ENCODE measurements around the gene FBN1. TPM values are rescaled to one million over a fixed set of nuclear protein-coding genes. Genes with fewer than 3 reads are reported as not detected.

FBN1 gene
- total RNA-seq, 1 donor from 2014 or later: 1,183 TPM

DNA sequence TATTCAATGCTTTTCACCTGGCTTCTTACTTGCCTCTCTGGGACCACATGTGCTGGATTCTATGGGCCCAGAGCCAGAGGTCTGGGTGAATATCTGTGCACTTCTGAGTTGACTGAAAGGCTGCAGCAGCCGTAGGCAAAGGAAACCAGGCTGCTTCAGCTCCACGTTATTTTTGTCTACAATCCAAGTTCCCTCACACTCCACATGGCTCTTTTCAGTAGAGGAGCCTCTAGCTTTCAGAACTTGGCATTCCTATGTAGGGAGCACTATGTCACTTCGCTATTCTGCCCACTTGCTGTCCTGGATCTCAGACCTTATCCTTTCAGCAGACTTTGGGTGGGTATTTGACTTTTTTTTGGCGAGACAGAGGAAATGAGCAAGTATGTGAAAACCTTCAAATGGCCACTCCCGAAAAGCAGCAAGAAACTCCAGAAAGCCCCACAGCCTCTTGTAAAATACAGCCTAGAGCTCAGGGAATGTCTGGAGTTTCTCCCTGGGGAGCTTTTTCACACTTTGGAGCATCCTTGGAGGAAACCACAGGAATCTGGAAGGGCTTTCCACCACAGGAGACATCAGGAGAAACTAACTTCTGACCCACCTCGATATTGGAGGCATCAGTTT, 233.4 kb downstream of the FBN1 start:
- no peak for DNase-seq (ENCODE audit: low spot score)
- peak overlapping the region; percentile 96 for H3K27ac Mint-ChIP-seq (ENCODE audit: unreplicated experiment)
- TF ChIP-seq, protein P1, sequence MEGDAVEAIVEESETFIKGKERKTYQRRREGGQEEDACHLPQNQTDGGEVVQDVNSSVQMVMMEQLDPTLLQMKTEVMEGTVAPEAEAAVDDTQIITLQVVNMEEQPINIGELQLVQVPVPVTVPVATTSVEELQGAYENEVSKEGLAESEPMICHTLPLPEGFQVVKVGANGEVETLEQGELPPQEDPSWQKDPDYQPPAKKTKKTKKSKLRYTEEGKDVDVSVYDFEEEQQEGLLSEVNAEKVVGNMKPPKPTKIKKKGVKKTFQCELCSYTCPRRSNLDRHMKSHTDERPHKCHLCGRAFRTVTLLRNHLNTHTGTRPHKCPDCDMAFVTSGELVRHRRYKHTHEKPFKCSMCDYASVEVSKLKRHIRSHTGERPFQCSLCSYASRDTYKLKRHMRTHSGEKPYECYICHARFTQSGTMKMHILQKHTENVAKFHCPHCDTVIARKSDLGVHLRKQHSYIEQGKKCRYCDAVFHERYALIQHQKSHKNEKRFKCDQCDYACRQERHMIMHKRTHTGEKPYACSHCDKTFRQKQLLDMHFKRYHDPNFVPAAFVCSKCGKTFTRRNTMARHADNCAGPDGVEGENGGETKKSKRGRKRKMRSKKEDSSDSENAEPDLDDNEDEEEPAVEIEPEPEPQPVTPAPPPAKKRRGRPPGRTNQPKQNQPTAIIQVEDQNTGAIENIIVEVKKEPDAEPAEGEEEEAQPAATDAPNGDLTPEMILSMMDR (IDR thresholded peaks at IDR 0.05): peak; percentile 11
- H3K4me1 Mint-ChIP-seq (ENCODE audit: low read depth): peaks cover 85% of the 10 kb centered on the region
- H3K4me3 Mint-ChIP-seq (ENCODE audit: unreplicated experiment): peak overlapping the region; percentile 61
- no peaks in the 10 kb centered on the region for H3K27me3 Mint-ChIP-seq (ENCODE audit: low read depth)
- no peaks in the 10 kb centered on the region for H3K9me3 Mint-ChIP-seq (ENCODE audit: low read depth)
- peaks cover 49% of the 10 kb centered on the region for H3K36me3 Mint-ChIP-seq (ENCODE audit: low read depth)

DNA sequence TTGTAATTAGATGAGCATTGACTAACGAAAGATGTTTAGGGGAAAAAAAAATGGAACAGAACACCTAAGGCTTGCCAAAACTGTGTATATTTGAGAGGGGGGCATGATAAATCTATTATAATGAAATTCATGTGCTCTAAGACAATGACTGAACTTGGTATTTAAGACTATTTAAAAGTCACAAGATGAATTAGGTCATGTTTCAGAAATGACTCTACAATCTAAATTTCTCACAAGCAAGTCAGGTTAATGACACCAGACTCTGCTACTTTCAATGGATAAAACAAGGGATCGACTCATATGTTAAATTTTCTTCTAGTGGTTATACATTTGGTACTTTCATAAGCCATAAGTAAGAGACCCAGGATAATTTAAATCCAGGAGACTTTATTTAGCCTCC, 235.9 kb downstream of the FBN1 start:
- H3K4me3 Mint-ChIP-seq (ENCODE audit: unreplicated experiment): no peak overlapping the region
- peaks cover 82% of the 10 kb centered on the region for H3K4me1 Mint-ChIP-seq (ENCODE audit: low read depth)
- no peak for DNase-seq (ENCODE audit: low spot score)
- H3K27ac Mint-ChIP-seq (ENCODE audit: unreplicated experiment): peak overlapping the region; percentile 70
- no peaks in the 10 kb centered on the region for H3K27me3 Mint-ChIP-seq (ENCODE audit: low read depth)
- peaks cover 47% of the 10 kb centered on the region for H3K36me3 Mint-ChIP-seq (ENCODE audit: low read depth)
- no peaks in the 10 kb centered on the region for H3K9me3 Mint-ChIP-seq (ENCODE audit: low read depth)
- TF ChIP-seq, protein P1 (IDR thresholded peaks at IDR 0.05): no peak

DNA sequence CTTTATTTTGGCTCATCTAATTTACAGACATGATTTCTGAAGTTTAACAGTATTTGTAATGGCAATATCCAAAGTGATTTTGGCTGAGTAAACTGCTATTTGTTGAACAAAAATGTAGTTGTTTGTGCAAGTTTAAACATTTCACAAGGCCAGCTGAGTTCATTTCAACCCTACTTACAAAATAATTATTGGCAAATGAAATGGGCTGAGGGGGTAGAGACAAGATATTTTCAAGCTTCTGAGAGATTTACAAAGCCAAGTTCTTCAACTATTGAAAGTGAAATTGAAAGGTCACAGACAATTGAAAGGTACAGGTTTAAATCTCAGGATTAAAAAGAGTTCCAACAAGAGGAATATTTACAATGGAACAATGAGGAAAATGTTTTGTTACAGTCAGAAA, 237.2 kb downstream of the FBN1 start:
- Mint-ChIP-seq H3K4me3 (ENCODE audit: unreplicated experiment) (no peak overlapping the region), H3K27me3 (ENCODE audit: low read depth) (no peaks in the 10 kb centered on the region), H3K4me1 (ENCODE audit: low read depth) (peaks cover 69% of the 10 kb centered on the region), H3K9me3 (ENCODE audit: low read depth) (no peaks in the 10 kb centered on the region), H3K27ac (ENCODE audit: unreplicated experiment) (peak overlapping the region; percentile 17), H3K36me3 (ENCODE audit: low read depth) (peaks cover 46% of the 10 kb centered on the region)
- no peak for DNase-seq (ENCODE audit: low spot score)
- TF ChIP-seq, protein P1 (IDR thresholded peaks at IDR 0.05): no peak

GRCh38 chr15:48407646-48408045, 237.9 kb downstream of the FBN1 start:
- no peak for DNase-seq (ENCODE audit: low spot score)
- peak overlapping the region; percentile 74 for H3K27ac Mint-ChIP-seq (ENCODE audit: unreplicated experiment)
- H3K36me3 Mint-ChIP-seq (ENCODE audit: low read depth): peaks cover 44% of the 10 kb centered on the region
- TF ChIP-seq, protein P1 (IDR thresholded peaks at IDR 0.05): no peak
- no peaks in the 10 kb centered on the region for H3K27me3 Mint-ChIP-seq (ENCODE audit: low read depth)
- peaks cover 68% of the 10 kb centered on the region for H3K4me1 Mint-ChIP-seq (ENCODE audit: low read depth)
- no peaks in the 10 kb centered on the region for H3K9me3 Mint-ChIP-seq (ENCODE audit: low read depth)
- no peak overlapping the region for H3K4me3 Mint-ChIP-seq (ENCODE audit: unreplicated experiment)

DNA sequence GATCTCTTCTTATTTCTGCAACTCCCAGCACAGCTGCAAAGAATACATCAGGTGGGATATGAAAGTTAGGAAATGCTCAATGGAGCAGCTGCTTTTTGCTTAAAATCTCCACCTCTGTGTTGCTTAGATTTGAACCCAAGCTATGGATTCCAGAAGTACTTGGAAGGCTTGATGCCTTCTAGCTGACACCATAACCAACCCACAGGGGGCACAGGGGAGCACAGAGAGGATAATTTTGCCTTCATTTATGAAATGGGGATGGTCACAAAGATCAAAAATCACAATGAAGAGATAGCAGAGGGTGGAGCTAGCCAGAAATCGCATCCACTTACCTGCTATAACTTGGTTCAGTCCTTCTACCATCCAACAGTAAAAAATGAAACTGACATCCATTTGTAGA, 238.6 kb downstream of the FBN1 start:
- H3K36me3 Mint-ChIP-seq (ENCODE audit: low read depth): peaks cover 42% of the 10 kb centered on the region
- TF ChIP-seq, protein P1 (IDR thresholded peaks at IDR 0.05): peak; percentile 59
- H3K27ac Mint-ChIP-seq (ENCODE audit: unreplicated experiment): peak overlapping the region; percentile 74
- no peak for DNase-seq (ENCODE audit: low spot score)
- H3K27me3 Mint-ChIP-seq (ENCODE audit: low read depth): no peaks in the 10 kb centered on the region
- H3K4me1 Mint-ChIP-seq (ENCODE audit: low read depth): peaks cover 65% of the 10 kb centered on the region
- H3K9me3 Mint-ChIP-seq (ENCODE audit: low read depth): no peaks in the 10 kb centered on the region
- H3K4me3 Mint-ChIP-seq (ENCODE audit: unreplicated experiment): no peak overlapping the region

All from chondrocyte (in vitro differentiated cells).